Myocyte (in vitro differentiated cells): ENCODE data around the gene MTX2. TPM values are rescaled to one million over a fixed set of nuclear protein-coding genes. Genes with fewer than 3 reads are reported as not detected.
"Not testable (repeated sequence)": the region's sequence is repeated elsewhere in the genome, so short reads cannot be mapped to it uniquely, and the experiment has no call there.

Source experiments
- DNase-seq: peaks from one replicate; pipeline ENCODE4 v3.0.0-alpha.2; 2012; ENCODE audit warnings: low read depth
- total RNA-seq: library from RNA; depleted of rRNA; stranded (reverse); fragments of >200 nt; gene quantifications from 2 replicates; pipeline ENCODE4 v1.2.3, GENCODE V29; 2014

Gene MTX2
- total RNA-seq, 1 donor from 2014 or later, result 52.2 TPM

DNA sequence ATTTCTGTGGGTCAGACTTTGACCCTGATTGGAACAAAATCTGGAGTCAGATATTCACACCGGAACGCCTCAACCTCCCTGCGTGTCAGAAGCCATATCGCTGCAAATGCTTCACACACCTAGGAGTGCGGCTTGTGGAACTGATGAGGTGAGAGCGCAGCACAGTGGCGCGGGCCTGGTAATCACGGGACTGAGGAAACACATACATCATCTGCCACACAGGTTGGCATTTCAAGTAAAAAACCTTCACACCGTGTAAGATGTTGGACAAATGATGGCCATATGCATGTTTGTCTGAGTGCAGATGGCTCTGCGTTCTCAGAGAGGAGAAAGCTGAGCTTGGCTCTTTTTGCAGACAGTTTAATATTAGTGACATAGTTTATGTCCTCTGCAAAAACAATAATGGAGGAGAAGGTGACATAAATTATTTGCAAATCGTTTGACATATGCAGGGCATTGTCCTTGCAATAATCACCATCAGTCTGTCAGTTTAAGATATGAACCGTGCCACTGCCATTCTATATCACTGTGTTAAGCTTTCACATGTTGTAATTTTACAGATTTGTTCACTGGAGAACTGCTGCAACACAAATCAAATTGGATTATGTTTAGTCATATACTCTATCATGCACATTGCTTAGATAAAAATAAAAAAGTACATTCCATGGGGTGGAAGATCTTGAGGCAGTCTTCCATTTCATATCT, 101.4 kb downstream of the MTX2 start:
- DNase-seq, result no peak

DNA sequence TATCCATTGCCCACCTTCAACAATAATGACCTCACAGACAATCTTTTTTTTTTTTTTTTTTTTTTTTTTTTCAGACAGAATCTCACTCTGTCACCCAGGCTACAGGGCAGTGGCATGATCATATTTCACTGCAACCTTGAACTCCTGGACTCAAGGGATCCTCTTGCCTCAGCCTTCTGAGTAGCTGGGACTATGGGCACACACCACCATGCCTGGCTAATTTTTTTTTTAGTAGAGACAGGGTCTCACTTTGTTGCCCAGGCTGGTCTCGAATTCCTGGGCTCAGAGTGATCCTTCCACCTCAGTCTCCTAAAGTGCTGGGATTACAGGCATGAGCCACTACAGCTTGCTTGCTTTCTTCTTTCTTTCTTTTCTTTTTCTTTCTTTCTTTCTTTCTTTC, 103.9 kb downstream of the MTX2 start:
- DNase-seq, result not testable (repeated sequence)

DNA sequence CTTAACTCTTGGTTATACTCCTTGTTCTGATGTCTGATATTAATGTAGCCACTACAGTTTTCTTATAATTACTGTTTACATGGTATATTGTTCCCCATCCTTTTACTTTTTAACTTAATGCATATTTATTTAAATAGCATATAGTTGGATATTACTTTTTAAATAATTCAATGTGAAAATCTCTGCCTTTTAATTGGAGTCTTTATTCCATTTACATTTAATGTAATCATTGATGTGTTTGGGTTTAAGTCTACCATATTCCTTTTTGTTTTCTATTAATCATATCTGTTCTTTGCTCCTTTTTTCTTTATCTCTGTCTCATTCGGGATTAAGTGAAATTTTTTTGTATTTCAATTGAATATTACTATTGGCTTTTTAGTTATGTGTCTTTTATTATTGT, 109.1 kb downstream of the MTX2 start:
- no peak for DNase-seq

DNA sequence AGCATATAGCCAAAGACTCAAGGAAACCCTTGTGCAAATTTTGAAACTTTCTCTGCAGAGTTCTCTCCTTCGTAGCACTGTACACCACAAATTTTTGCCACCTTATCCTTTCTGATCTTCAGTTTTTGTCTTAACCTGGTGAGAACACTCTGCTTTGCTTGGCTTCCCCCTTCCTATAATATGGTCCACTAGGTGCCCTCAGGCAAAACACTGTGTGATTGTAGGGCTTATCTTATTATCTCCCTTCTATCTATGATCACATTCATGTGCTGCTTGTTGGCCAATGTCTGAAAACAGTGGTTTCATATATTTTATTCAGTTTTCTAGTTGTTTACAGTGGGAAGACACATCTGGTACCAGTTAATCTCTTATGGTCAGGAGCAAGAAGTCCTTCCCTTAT, 111.1 kb downstream of the MTX2 start:
- DNase-seq, result no peak

DNA sequence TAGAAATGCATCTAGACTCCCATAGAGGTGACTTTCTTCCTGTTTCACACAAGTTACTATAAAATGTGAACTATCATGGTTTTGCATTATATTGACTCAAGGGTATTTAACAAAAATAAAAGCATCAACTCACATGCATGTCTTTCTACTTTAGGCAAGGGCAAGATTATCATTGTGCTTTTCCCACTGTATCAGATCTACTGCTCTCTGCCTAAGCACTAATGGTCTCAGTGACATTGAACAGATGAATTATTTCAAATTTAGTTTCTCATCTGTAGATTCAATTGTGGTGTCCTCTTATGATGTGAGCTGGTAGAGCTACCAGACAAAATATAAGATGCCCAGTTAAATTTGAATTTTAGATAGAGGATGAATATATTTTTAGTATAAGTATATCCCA, 113.9 kb downstream of the MTX2 start:
- DNase-seq, result no peak

DNA sequence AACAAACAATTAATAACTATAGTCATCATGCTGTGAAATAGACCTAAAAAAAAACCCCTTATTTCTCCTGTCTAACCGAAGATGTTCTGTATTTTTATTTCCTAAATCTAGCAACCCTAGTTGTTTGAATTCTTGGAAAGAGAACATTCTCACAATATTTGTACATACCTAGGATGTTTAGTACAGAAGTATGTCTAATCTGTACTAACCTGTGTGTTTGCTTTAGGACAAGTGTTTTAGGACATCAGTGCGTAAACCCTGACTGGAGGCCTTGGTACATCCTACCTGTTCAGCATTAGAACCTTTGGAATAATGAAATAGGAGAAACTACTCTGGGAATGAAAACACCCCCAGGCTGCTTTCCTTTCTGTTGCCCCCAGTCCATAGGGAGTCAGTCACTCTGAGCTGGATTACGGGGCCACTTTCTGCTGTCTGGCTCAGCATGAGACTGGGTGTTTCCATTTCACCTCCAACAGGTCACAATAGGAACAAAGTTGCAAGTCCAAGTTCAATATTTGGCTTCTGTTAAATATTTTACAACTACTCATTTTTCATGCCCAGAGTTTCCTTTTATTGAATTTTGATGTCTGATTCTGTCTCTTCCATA, 114.7 kb downstream of the MTX2 start:
- no peak for DNase-seq

DNA sequence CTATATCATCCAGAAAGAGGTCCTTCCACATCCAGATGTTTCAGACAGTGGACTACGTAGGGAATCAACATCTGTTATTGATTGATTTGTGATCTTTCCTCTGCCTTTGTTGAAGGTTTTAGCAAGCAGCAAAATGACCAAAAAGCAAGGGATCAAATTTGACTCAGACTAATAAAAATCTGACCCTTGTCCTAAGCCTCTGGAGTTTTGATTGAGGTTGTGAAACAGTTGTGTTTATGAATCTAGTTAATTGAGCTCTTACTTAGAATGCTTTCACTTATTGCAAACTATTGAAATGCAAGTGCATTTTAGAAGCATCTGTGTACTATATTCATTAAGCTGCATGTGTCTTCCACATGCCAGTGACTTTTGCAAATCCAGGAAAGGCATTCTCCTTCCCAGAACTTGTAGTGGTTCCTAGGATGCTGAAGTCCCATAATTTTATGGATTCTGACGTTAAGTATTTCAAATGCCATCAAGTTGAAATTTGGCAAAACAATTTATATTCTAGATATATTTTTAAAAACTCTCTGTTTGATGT, 116.0 kb downstream of the MTX2 start:
- DNase-seq, result no peak

DNA sequence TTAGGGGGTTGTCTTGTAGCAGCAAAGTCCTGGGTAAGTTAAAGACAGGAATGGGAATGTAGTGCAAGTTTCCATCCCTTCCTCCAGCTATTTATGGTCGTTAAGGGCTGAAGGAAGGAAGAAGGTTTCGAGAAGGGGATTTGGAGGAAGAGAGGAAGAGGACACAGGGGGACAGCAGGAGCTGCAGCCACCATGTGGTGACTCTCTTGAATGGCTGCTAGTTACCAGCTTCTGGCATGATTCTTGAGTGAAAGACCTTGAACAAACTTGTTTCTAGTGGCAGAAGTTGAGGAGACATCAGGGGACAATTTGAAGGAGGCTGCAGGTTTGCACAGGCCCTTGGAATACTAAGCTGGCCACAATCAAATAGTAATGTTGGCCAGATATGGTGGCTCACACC, 116.6 kb downstream of the MTX2 start:
- DNase-seq, result no peak

Other genes with a start within 250 kb of the MTX2 start
- not detected in 2 replicates for gene EVX2, start 185.5 kb upstream of the MTX2 start, total RNA-seq
- not detected in 2 replicates for gene HOXD13, start 176.7 kb upstream of the MTX2 start, total RNA-seq
- gene HOXD12, start 169.6 kb upstream of the MTX2 start, total RNA-seq, result not detected in 2 replicates
- not detected in 2 replicates for gene HOXD11, start 162.2 kb upstream of the MTX2 start, total RNA-seq
- gene HOXD10, start 152.7 kb upstream of the MTX2 start, total RNA-seq, result not detected in 2 replicates
- 0.16 and 0.29 TPM in 2 replicates for gene HOXD9, start 146.7 kb upstream of the MTX2 start, total RNA-seq
- 0.88 and 2.2 TPM in 2 replicates for gene HOXD8, start 139.7 kb upstream of the MTX2 start, total RNA-seq
- gene HOXD4, start 117.9 kb upstream of the MTX2 start, total RNA-seq, result not detected in 2 replicates
- not detected in 2 replicates for gene HOXD3, start 112.1 kb upstream of the MTX2 start, total RNA-seq
- gene HOXD1, start 80.8 kb upstream of the MTX2 start, total RNA-seq, result not detected in 2 replicates